ENCODE measurements around the gene C21orf58.

Gene C21orf58

GRCh38 chr21:46356494-46357334 is 33.0 kb upstream of the C21orf58 start:
- no peak for TF ChIP-seq CTCF (IDR thresholded peaks at IDR 0.05)

- TF ChIP-seq CTCF (IDR thresholded peaks at IDR 0.05), result no peak
These were observed 32.3 kb upstream of the C21orf58 start for GRCh38 chr21:46356005-46356338.

GRCh38 chr21:46355161-46356004 is 31.7 kb upstream of the C21orf58 start:
- TF ChIP-seq CTCF (IDR thresholded peaks at IDR 0.05), result no peak

GRCh38 chr21:46354518-46354917 is 30.8 kb upstream of the C21orf58 start:
- no peak for TF ChIP-seq CTCF (IDR thresholded peaks at IDR 0.05)

- no peak for TF ChIP-seq CTCF (IDR thresholded peaks at IDR 0.05)
These were observed 30.4 kb upstream of the C21orf58 start for GRCh38 chr21:46354046-46354445.

GRCh38 chr21:46352913-46353312 is 29.2 kb upstream of the C21orf58 start:
- TF ChIP-seq CTCF (IDR thresholded peaks at IDR 0.05), result no peak

GRCh38 chr21:46352164-46352515 is 28.5 kb upstream of the C21orf58 start:
- no peak for TF ChIP-seq CTCF (IDR thresholded peaks at IDR 0.05)

All from LNCAP (cell line).